Measurements from ENCODE around the gene SEMA4C. TPM values are rescaled to one million over a fixed set of nuclear protein-coding genes. Genes with fewer than 3 reads are reported as not detected.

Gene SEMA4C
- polyA plus RNA-seq, 1 of the 3 experiments (the other 2 are of a cell fraction): 34.8 TPM

GRCh38 chr2:96882906-96883305, 13.0 kb upstream of the SEMA4C start:
- TF ChIP-seq MEF2A (IDR thresholded peaks at IDR 0.05; ENCODE audit: borderline replicate concordance, low read depth): no peak
- no peak for TF ChIP-seq SIN3A (IDR thresholded peaks at IDR 0.05; ENCODE audit: borderline replicate concordance, low read depth, low read length)
- TF ChIP-seq TCF12 (IDR thresholded peaks at IDR 0.05): no peak
- TF ChIP-seq GATA2 (CRISPR knock-in tag; IDR thresholded peaks at IDR 0.05): no peak
- TF ChIP-seq FOXM1 (IDR thresholded peaks at IDR 0.05; ENCODE audit: low read depth): no peak
- no peak for TF ChIP-seq RXRA (IDR thresholded peaks at IDR 0.05; ENCODE audit: borderline replicate concordance, low read depth)
- TF ChIP-seq POLR2AphosphoS5 (IDR thresholded peaks at IDR 0.05; ENCODE audit: low read depth, low read length): no peak
- TF ChIP-seq RCOR1 (IDR thresholded peaks at IDR 0.05; ENCODE audit: low read length): no peak
- no peak for TF ChIP-seq EZH2phosphoT487 (IDR thresholded peaks at IDR 0.05; ENCODE audit: borderline replicate concordance, low read depth)
- no peaks in the 10 kb centered on the region for H3K27me3 ChIP-seq (ENCODE audit: insufficient read depth)
- ChIA-PET POLR2A (no interaction called here), CTCF (no interaction called here)
- H3K4me2 ChIP-seq: no peak overlapping the region
- no peaks in the 10 kb centered on the region for H3F3A ChIP-seq (replicated peaks; ENCODE audit: insufficient read depth)
- H3K9me2 ChIP-seq: no peaks in the 10 kb centered on the region
- DNase-seq: no peak
- H4K20me1 ChIP-seq (ENCODE audit: insufficient read depth): no peaks in the 10 kb centered on the region
- H3K9ac ChIP-seq: no peak overlapping the region
- no peak overlapping the region for H3K27ac ChIP-seq (ENCODE audit: low read depth in 2 of 2, low read length in 1 of 2)
- H3K36me3 ChIP-seq (replicated peaks in 1 of 2; ENCODE audit: control insufficient read depth in 1 of 2, insufficient read depth in 2 of 2, low read length in 1 of 2): no peaks in the 10 kb centered on the region
- H3K9me3 ChIP-seq: no peaks in the 10 kb centered on the region
- no peaks in the 10 kb centered on the region for H3K79me2 ChIP-seq (ENCODE audit: insufficient read depth)
- 97% methylated on average over 3 of the region's 8 CpGs for WGBS (ENCODE audit: low lambda C conversion rate)
- no peak overlapping the region for H2AFZ ChIP-seq (ENCODE audit: low read depth)
- H3K4me1 ChIP-seq (ENCODE audit: control insufficient read depth in 1 of 2, insufficient read depth in 2 of 2, low read depth in 1 of 2, low read length in 1 of 2): peaks cover 0 to 11% of the 10 kb centered on the region in 2 experiments; a peak in 2 of 4 replicates
- no peak overlapping the region for H3K4me3 ChIP-seq (ENCODE audit: low read depth in 2 of 2, low read length in 1 of 2)

DNA sequence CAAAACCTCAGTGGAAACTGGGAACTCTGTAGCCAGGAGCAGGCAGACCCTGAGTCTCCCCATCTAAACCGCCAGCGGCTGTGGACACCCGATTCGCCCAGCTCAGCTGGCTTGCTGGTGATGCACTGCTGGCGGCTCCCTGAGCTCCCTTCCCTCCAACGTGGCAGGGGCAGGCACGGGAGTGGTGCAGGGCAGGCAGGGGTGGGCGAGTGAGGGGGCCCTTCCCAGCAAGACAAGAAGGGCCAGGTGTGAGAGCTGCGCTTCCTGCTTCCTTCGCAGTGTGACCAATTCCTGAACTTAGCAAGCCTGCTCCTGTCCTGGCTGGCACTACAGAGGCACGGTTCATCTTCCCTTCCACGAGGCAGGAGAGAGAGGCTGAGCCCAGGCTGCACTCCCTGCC, 12.3 kb upstream of the SEMA4C start:
- no peak overlapping the region for H2AFZ ChIP-seq (ENCODE audit: low read depth)
- H4K20me1 ChIP-seq (ENCODE audit: insufficient read depth): no peaks in the 10 kb centered on the region
- no peak overlapping the region for H3K27ac ChIP-seq (ENCODE audit: low read depth in 2 of 2, low read length in 1 of 2)
- no peaks in the 10 kb centered on the region for H3K27me3 ChIP-seq (ENCODE audit: insufficient read depth)
- H3K4me1 ChIP-seq (ENCODE audit: control insufficient read depth in 1 of 2, insufficient read depth in 2 of 2, low read depth in 1 of 2, low read length in 1 of 2): peaks cover 0 to 16% of the 10 kb centered on the region in 2 experiments; a peak in 2 of 4 replicates
- H3K9me2 ChIP-seq: no peaks in the 10 kb centered on the region
- no peak for TF ChIP-seq NRF1 (IDR thresholded peaks at IDR 0.05; ENCODE audit: low read depth, low read length)
- no peaks in the 10 kb centered on the region for H3K36me3 ChIP-seq (replicated peaks in 1 of 2; ENCODE audit: control insufficient read depth in 1 of 2, insufficient read depth in 2 of 2, low read length in 1 of 2)
- 40% methylated on average over 1 of the region's 12 CpGs for WGBS (ENCODE audit: low lambda C conversion rate)
- ChIA-PET POLR2A (no interaction called here), CTCF (no interaction called here)
- H3K4me2 ChIP-seq: no peak overlapping the region
- no peaks in the 10 kb centered on the region for H3K79me2 ChIP-seq (ENCODE audit: insufficient read depth)
- no peaks in the 10 kb centered on the region for H3K9me3 ChIP-seq
- no peaks in the 10 kb centered on the region for H3F3A ChIP-seq (replicated peaks; ENCODE audit: insufficient read depth)
- no peak overlapping the region for H3K4me3 ChIP-seq (ENCODE audit: low read depth in 2 of 2, low read length in 1 of 2)
- H3K9ac ChIP-seq: no peak overlapping the region
- no peak for DNase-seq

- Histone ChIP-seq H3K9me2 (no peaks in the 10 kb centered on the region), H3K79me2 (ENCODE audit: insufficient read depth) (no peaks in the 10 kb centered on the region), H3K36me3 (replicated peaks in 1 of 2; ENCODE audit: control insufficient read depth in 1 of 2, insufficient read depth in 2 of 2, low read length in 1 of 2) (no peaks in the 10 kb centered on the region), H3K27ac (ENCODE audit: low read depth in 2 of 2, low read length in 1 of 2) (no peak overlapping the region), H3K4me2 (no peak overlapping the region), H3K27me3 (ENCODE audit: insufficient read depth) (no peaks in the 10 kb centered on the region), H3K9ac (no peak overlapping the region), H4K20me1 (ENCODE audit: insufficient read depth) (no peaks in the 10 kb centered on the region), H3F3A (replicated peaks; ENCODE audit: insufficient read depth) (no peaks in the 10 kb centered on the region), H3K9me3 (no peaks in the 10 kb centered on the region), H2AFZ (ENCODE audit: low read depth) (no peak overlapping the region), H3K4me1 (ENCODE audit: control insufficient read depth in 1 of 2, insufficient read depth in 2 of 2, low read depth in 1 of 2, low read length in 1 of 2) (peaks cover 0 to 16% of the 10 kb centered on the region in 2 experiments; a peak in 2 of 4 replicates), H3K4me3 (ENCODE audit: low read depth in 2 of 2, low read length in 1 of 2) (no peak overlapping the region)
- 66% methylated on average over 7 of the region's 10 CpGs for WGBS (ENCODE audit: low lambda C conversion rate)
- DNase-seq: no peak
- CTCF ChIA-PET: interaction anchor here (1.2 kb wide), 1 partner anchor 69 kb away, joined by 3 read pairs; no protein-coding TSS in a partner anchor
- POLR2A ChIA-PET: no interaction called here
- TF ChIP-seq GATA2 (CRISPR knock-in tag; IDR thresholded peaks at IDR 0.05) (no peak), MXI1 (IDR thresholded peaks at IDR 0.05; ENCODE audit: low read depth, low read length) (no peak), RFX5 (IDR thresholded peaks at IDR 0.05; ENCODE audit: low read length) (no peak), GABPA (IDR thresholded peaks at IDR 0.05; ENCODE audit: low read depth) (no peak), MEF2A (IDR thresholded peaks at IDR 0.05; ENCODE audit: borderline replicate concordance, low read depth) (no peak), FOSL2 (IDR thresholded peaks at IDR 0.05; ENCODE audit: borderline replicate concordance, low read depth) (no peak), NRF1 (IDR thresholded peaks at IDR 0.05; ENCODE audit: low read depth, low read length) (no peak), YY1 (IDR thresholded peaks at IDR 0.05; ENCODE audit: low read depth) (no peak), ZBTB33 (IDR thresholded peaks at IDR 0.05; ENCODE audit: borderline replicate concordance, low read depth) (no peak), RXRA (IDR thresholded peaks at IDR 0.05; ENCODE audit: borderline replicate concordance, low read depth) (no peak)
Measured at GRCh38 chr2:96881349-96882195, 11.7 kb upstream of the SEMA4C start.

All from SK-N-SH (cell line).